DND-41 (cell line): Measurements from ENCODE around the gene CAMK2N2.

Experiments
- CTCF ChIP-seq: IDR thresholded peaks from 2 replicates; pipeline ENCODE4 v1.5.1; 2012; ENCODE audit warnings: borderline replicate concordance, low read length, moderate library complexity, mild to moderate bottlenecking; ENCODE audit not compliant: poor library complexity, severe bottlenecking; ENCODE audit errors: extremely low read depth
- EZH2 ChIP-seq: IDR thresholded peaks from 3 replicates; pipeline ENCODE4 v1.6.1; 2012; ENCODE audit warnings: borderline replicate concordance, low read depth, mild to moderate bottlenecking, moderate library complexity, low read length, inconsistent platforms; ENCODE audit not compliant: severe bottlenecking

- TF ChIP-seq CTCF (no peak), EZH2 (no peak)
Observed at GRCh38 chr3:184257083-184257915, 4.1 kb downstream of the CAMK2N2 start.
